Memory B cell (primary cell): Measurements from ENCODE around the gene KCNH3.
A peak's percentile ranks its signal among the peaks of the same experiment; 100 is the strongest.
"Not testable (repeated sequence)": the region's sequence is repeated elsewhere in the genome, so short reads cannot be mapped to it uniquely, and the experiment has no call there.

Experiments used
- ATAC-seq: fragments of 150-1000 bp; cut with Tn5 transposase; 2 replicates; pipeline ENCODE4 v1.10.0; 2021; ENCODE audit warnings: low read depth, mild to moderate bottlenecking, moderate library complexity
- DNase-seq, 2 donors: peaks; one replicate each; pipeline ENCODE4 v3.0.0; 2022; ENCODE audit warnings: low spot score in 2 of 2
- H3K27ac Mint-ChIP-seq: one replicate; pipeline ENCODE4 v1.8.0; 2022; ENCODE audit warnings: mild to moderate bottlenecking, moderate library complexity, mixed read lengths
- H3K27me3 Mint-ChIP-seq: one replicate; pipeline ENCODE4 v1.8.0; 2022; ENCODE audit warnings: mixed read lengths
- H3K36me3 Mint-ChIP-seq: one replicate; pipeline ENCODE4 v1.8.0; 2022; ENCODE audit warnings: mild to moderate bottlenecking, mixed read lengths
- H3K4me1 Mint-ChIP-seq: one replicate; pipeline ENCODE4 v1.8.0; 2022; ENCODE audit warnings: mixed read lengths
- H3K4me3 Mint-ChIP-seq: one replicate; pipeline ENCODE4 v1.8.0; 2022; ENCODE audit warnings: mild to moderate bottlenecking, moderate library complexity, mixed read lengths
- H3K9me3 Mint-ChIP-seq: one replicate; pipeline ENCODE4 v1.8.0; 2022; ENCODE audit warnings: mixed read lengths

Gene KCNH3

DNA sequence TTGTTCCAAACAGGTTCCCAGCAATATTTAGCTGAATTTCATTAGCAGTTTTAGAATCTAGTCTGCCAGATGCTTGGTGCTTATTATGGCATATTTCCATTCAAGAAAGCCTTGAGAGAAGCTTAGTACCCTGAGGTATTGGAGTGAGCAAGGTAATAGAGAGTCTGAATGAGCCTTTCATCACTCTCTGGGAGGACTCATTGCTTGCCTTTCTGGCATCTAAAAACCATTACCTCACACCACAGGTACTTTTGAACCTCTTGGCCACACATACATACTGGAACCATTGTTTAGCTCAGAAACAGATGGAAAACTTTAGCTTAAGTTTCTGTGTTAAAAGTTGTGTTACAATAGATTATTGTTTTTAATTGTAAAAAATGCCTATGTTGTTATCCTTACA is 27.4 kb upstream of the KCNH3 start:
- DNase-seq (no peak), ATAC-seq (no peak)
- H3K27me3 Mint-ChIP-seq = no peaks in the 10 kb centered on the region
- peaks cover under 1% of the 10 kb centered on the region for H3K36me3 Mint-ChIP-seq
- no peak overlapping the region for H3K27ac Mint-ChIP-seq
- no peaks in the 10 kb centered on the region for H3K4me1 Mint-ChIP-seq
- no peaks in the 10 kb centered on the region for H3K9me3 Mint-ChIP-seq
- no peak overlapping the region for H3K4me3 Mint-ChIP-seq

DNA sequence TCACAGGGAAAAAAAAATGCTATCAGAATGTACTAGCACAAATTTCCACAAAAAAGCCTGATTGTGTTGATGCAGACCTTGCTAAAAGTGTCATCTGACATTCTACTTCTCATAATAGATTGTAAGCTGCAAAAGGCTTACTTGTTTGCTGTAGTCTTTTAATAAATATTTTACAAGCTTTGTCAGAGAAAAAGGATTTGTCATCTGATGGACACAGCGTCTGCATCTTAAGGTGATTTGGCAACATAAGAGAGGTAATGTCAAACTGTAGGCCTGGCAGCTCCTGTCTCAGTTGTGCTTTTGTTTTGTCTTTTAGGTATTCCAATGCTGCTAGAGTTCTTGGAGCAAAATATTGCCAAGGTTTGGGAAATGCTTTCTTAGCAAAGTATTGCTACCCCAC is 26.3 kb upstream of the KCNH3 start:
- Mint-ChIP-seq H3K27me3 (no peaks in the 10 kb centered on the region), H3K9me3 (no peaks in the 10 kb centered on the region), H3K36me3 (no peaks in the 10 kb centered on the region), H3K27ac (no peak overlapping the region), H3K4me1 (no peaks in the 10 kb centered on the region), H3K4me3 (no peak overlapping the region)
- DNase-seq (no peak), ATAC-seq (no peak)

- Mint-ChIP-seq H3K27me3 (no peaks in the 10 kb centered on the region), H3K9me3 (no peaks in the 10 kb centered on the region), H3K36me3 (peaks cover 6% of the 10 kb centered on the region), H3K4me3 (no peak overlapping the region), H3K27ac (no peak overlapping the region), H3K4me1 (no peaks in the 10 kb centered on the region)
- DNase-seq (no peak), ATAC-seq (no peak)
Measured at GRCh38 chr12:49515266-49515665, 23.6 kb upstream of the KCNH3 start.

GRCh38 chr12:49518914-49519573 is 19.8 kb upstream of the KCNH3 start:
- Mint-ChIP-seq H3K4me1 (peaks cover 5% of the 10 kb centered on the region), H3K36me3 (peaks cover 9% of the 10 kb centered on the region), H3K27me3 (no peaks in the 10 kb centered on the region), H3K27ac (no peak overlapping the region), H3K9me3 (no peaks in the 10 kb centered on the region), H3K4me3 (no peak overlapping the region)
- DNase-seq (no peak), ATAC-seq (no peak)

- no peaks in the 10 kb centered on the region for H3K9me3 Mint-ChIP-seq
- DNase-seq = no peak
- ATAC-seq = no peak
- H3K4me3 Mint-ChIP-seq = no peak overlapping the region
- H3K36me3 Mint-ChIP-seq = peaks cover 9% of the 10 kb centered on the region
- no peak overlapping the region for H3K27ac Mint-ChIP-seq
- H3K4me1 Mint-ChIP-seq = peaks cover 5% of the 10 kb centered on the region
- no peaks in the 10 kb centered on the region for H3K27me3 Mint-ChIP-seq
Measured at GRCh38 chr12:49519574-49519936, 19.3 kb upstream of the KCNH3 start.

DNA sequence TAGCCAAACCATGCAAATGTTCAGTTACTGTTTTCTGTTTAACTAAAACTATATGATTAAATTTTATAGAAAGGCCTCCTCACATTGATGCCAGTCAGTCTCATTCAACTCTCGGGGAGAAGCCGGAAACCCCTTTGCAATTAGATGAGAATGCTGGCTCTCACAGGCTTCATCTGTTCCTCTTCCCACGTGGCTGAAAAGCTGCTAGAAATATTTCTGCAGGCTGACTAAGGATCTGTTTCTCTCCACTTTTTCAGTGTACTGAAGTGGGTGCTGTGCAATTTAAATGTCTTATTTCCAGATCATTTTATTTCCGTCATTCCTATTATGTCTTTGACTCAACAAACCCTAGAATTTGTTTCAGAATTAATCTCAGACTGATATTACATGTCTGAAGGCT is 17.4 kb upstream of the KCNH3 start:
- no peaks in the 10 kb centered on the region for H3K9me3 Mint-ChIP-seq
- H3K27ac Mint-ChIP-seq = peak overlapping the region; percentile 85
- H3K27me3 Mint-ChIP-seq = no peaks in the 10 kb centered on the region
- ATAC-seq = no peak
- H3K4me3 Mint-ChIP-seq = no peak overlapping the region
- no peak for DNase-seq
- H3K36me3 Mint-ChIP-seq = peaks cover 19% of the 10 kb centered on the region
- H3K4me1 Mint-ChIP-seq = peaks cover 5% of the 10 kb centered on the region

DNA sequence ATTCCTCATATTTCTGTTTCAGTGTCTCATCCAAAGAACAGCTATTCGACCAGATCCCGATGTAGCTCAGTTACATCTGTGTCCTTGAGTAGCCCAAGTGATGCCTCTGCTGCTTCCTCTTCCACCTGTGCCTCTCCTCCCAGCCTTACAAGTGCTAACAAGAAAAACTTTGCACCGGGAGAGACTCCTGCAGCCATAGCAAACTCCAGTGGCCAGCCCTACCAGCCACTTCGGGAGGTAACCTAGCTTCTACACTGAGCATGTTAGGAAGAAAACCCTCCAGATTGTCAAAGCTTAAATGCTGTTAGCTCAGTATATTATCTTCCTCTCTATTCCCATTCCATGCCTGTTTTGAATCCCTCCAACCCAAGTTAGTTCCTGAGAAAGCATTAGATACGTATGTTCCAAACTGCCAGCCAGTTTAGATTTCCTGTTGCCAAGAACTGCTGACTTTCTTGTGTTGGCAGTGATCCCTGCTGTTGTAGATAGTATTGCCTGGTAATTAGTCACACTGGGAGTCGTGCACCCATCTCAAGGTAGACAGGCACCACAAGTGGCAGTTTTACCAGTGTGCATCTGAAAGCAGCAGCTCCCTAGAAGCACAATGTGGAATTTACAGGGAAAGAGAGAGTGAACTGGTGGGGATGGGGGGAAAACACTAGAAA is 14.0 kb upstream of the KCNH3 start:
- no peak overlapping the region for H3K4me3 Mint-ChIP-seq
- H3K4me1 Mint-ChIP-seq = peaks cover 9% of the 10 kb centered on the region

DNA sequence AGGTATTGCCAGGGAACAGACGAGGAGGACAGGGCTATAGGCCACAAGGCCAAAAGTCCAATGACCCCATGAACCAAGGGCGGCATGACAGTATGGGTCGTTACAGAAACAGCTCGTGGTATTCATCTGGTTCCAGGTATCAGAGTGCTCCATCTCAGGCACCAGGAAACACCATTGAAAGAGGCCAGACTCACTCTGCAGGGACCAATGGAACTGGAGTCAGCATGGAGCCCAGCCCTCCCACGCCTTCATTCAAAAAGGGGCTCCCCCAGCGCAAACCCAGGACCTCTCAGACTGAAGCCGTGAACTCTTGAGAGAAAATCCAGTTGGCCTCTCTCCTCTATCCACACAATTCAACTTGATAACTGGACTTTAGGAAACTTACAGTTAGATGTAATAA is 12.9 kb upstream of the KCNH3 start:
- no peaks in the 10 kb centered on the region for H3K9me3 Mint-ChIP-seq
- H3K4me3 Mint-ChIP-seq = no peak overlapping the region
- DNase-seq (no peak), ATAC-seq (no peak)
- no peak overlapping the region for H3K27ac Mint-ChIP-seq
- H3K36me3 Mint-ChIP-seq = peaks cover 14% of the 10 kb centered on the region
- H3K27me3 Mint-ChIP-seq = no peaks in the 10 kb centered on the region
- peaks cover 9% of the 10 kb centered on the region for H3K4me1 Mint-ChIP-seq

More for the DNA sequence above, 14.0 kb upstream of the KCNH3 start:
- DNase-seq (no peak), ATAC-seq (no peak)
- Mint-ChIP-seq H3K27ac (no peak overlapping the region), H3K9me3 (no peaks in the 10 kb centered on the region), H3K27me3 (no peaks in the 10 kb centered on the region), H3K36me3 (peaks cover 16% of the 10 kb centered on the region)

DNA sequence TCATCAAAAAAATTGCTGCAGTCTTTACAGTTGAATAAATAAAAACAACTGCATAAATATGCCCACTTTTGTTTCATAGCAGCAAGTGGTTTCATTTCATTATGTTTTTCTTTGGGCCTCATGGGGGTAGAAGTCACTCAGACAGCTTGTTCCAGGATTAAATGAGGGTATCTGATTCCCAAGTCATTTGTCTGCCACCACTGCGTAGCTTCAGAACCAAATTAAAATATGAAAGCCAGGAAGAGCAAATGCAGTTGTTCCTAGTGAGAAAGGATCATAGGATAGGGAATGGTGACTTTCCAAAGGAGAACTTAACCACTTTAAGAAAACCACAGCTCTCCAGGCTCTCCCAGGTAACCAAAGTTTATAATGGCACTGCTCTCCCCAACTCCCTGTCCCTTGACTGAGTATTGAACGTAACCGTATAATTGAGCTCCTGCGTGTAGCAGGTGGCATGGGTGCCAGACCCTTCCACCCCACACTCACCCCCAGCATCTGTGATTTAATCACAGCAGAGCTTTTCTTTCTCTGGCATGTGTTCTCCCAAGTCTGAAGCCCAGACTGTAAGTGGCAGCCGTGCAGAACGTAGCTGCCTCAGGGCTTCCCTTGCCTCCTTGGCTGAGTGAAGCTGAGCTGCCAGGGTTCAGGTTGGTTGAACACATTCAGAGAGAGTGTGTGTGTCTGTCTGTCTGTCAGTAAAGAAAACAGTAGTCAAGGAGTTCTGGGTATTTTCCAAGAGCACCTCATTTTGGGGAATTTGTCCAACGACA is 11.3 kb upstream of the KCNH3 start:
- no peaks in the 10 kb centered on the region for H3K27me3 Mint-ChIP-seq
- peaks cover 14% of the 10 kb centered on the region for H3K36me3 Mint-ChIP-seq
- DNase-seq (no peak), ATAC-seq (no peak)
- peaks cover 4% of the 10 kb centered on the region for H3K4me1 Mint-ChIP-seq
- no peaks in the 10 kb centered on the region for H3K9me3 Mint-ChIP-seq
- H3K4me3 Mint-ChIP-seq = no peak overlapping the region
- no peak overlapping the region for H3K27ac Mint-ChIP-seq

- peaks cover 13% of the 10 kb centered on the region for H3K36me3 Mint-ChIP-seq
- H3K4me3 Mint-ChIP-seq = no peak overlapping the region
- no peak for DNase-seq
- no peaks in the 10 kb centered on the region for H3K9me3 Mint-ChIP-seq
- ATAC-seq = peak; percentile 37
- H3K4me1 Mint-ChIP-seq = peaks cover 4% of the 10 kb centered on the region
- H3K27me3 Mint-ChIP-seq = peaks cover 1% of the 10 kb centered on the region
- H3K27ac Mint-ChIP-seq = no peak overlapping the region
Measured at GRCh38 chr12:49529414-49529813, 9.4 kb upstream of the KCNH3 start.

- ATAC-seq (no peak), DNase-seq (no peak)
- Mint-ChIP-seq H3K4me1 (peaks cover 7% of the 10 kb centered on the region), H3K9me3 (no peaks in the 10 kb centered on the region), H3K27ac (no peak overlapping the region), H3K27me3 (peaks cover 8% of the 10 kb centered on the region), H3K36me3 (no peaks in the 10 kb centered on the region), H3K4me3 (no peak overlapping the region)
Measured at GRCh38 chr12:49531745-49532144, 7.1 kb upstream of the KCNH3 start.

- Mint-ChIP-seq H3K4me3 (no peak overlapping the region), H3K9me3 (no peaks in the 10 kb centered on the region), H3K27me3 (peaks cover 8% of the 10 kb centered on the region), H3K36me3 (no peaks in the 10 kb centered on the region), H3K4me1 (peaks cover 10% of the 10 kb centered on the region), H3K27ac (no peak overlapping the region)
- DNase-seq (no peak), ATAC-seq (no peak)
Measured at GRCh38 chr12:49533331-49533730, 5.5 kb upstream of the KCNH3 start.

DNA sequence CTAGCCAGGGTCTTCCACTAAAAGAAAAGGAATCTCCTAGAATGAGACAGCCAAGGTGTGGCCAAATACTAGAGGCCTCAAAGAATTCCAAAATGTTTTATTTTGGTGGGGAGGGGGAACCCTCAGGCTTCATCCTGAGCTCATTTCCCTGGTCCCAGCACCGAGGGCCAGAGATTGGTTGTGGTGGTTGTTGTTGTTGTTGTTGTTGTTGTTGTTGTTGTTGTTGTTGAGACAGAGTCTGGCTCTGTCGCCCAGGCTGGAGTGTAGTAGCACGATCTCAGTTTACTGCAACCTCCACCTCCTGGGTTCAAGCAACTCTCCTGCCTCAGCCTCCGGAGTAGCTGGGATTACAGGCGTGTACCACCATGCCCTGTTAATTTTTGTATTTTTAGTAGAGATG is 4.7 kb upstream of the KCNH3 start:
- not testable (repeated sequence) for H3K9me3 Mint-ChIP-seq, H3K27me3 Mint-ChIP-seq, DNase-seq, H3K36me3 Mint-ChIP-seq, H3K27ac Mint-ChIP-seq, H3K4me3 Mint-ChIP-seq, ATAC-seq, H3K4me1 Mint-ChIP-seq

GRCh38 chr12:49534731-49535278 is 4.0 kb upstream of the KCNH3 start:
- Mint-ChIP-seq H3K27me3 (peaks cover 8% of the 10 kb centered on the region), H3K4me1 (peaks cover 10% of the 10 kb centered on the region), H3K4me3 (no peak overlapping the region)

More at GRCh38 chr12:49534731-49535278, 4.0 kb upstream of the KCNH3 start:
- no peaks in the 10 kb centered on the region for H3K9me3 Mint-ChIP-seq
- no peak overlapping the region for H3K27ac Mint-ChIP-seq
- DNase-seq (no peak), ATAC-seq (no peak)
- H3K36me3 Mint-ChIP-seq = no peaks in the 10 kb centered on the region
